CD14-positive monocyte (primary cell): ENCODE measurements around the gene CD81. TPM values are rescaled to one million over a fixed set of nuclear protein-coding genes. Genes with fewer than 3 reads are reported as not detected.

Experiments used
- DNase-seq, 3 donors: peaks; one replicate each; pipeline ENCODE4 v3.0.0-alpha.2; 2011 to 2022
- H2AFZ ChIP-seq: 2 replicates; pipeline ENCODE4 v1.6.0; 2012; ENCODE audit warnings: mild to moderate bottlenecking, low read depth, low read length, inconsistent platforms; ENCODE audit not compliant: insufficient read depth, poor library complexity, severe bottlenecking
- H3K27ac ChIP-seq, 2 donors: 1 replicate in 1 of 2; 2 replicates in 1 of 2; pipeline ENCODE4 v1.5.1; 2012 to 2013; ENCODE audit warnings: low read length in 2 of 2, control low read depth in 1 of 2, inconsistent platforms in 1 of 2, low read depth in 1 of 2, mild to moderate bottlenecking in 1 of 2
- H3K27me3 ChIP-seq, 2 donors: one replicate each; pipeline versions ENCODE4 v1.6.0 to v1.6.1; 2011 to 2013; ENCODE audit warnings: low read length in 2 of 2; ENCODE audit not compliant: control insufficient read depth in 2 of 2, insufficient read depth in 2 of 2
- H3K36me3 ChIP-seq, 2 donors: replicated peaks in 1 of 2; 1 replicate in 1 of 2; 2 replicates in 1 of 2; pipeline versions ENCODE4 v1.5.1 to v1.6.1; 2012 to 2013; ENCODE audit warnings: low read length in 2 of 2, control low read depth in 1 of 2, inconsistent platforms in 1 of 2, mild to moderate bottlenecking in 1 of 2; ENCODE audit not compliant: insufficient read depth in 2 of 2, control insufficient read depth in 1 of 2
- H3K4me1 ChIP-seq, 2 donors: 1 replicate in 1 of 2; 2 replicates in 1 of 2; pipeline versions ENCODE4 v1.5.1 to v1.6.1; 2012 to 2013; ENCODE audit warnings: low read length in 2 of 2, control low read depth in 1 of 2, inconsistent platforms in 1 of 2, mild to moderate bottlenecking in 1 of 2, moderate library complexity in 1 of 2; ENCODE audit not compliant: insufficient read depth in 2 of 2, control insufficient read depth in 1 of 2
- H3K4me2 ChIP-seq: replicated peaks from 2 replicates; pipeline ENCODE3; 2012; ENCODE audit warnings: low read length, moderate library complexity, mild to moderate bottlenecking; ENCODE audit not compliant: poor library complexity, severe bottlenecking; ENCODE audit errors: extremely low read depth
- H3K4me3 ChIP-seq, 3 experiments: fragments of 200-600 bp in 1 of 3; sonication (generic) in 1 of 3; replicated peaks in 1 of 3; 1 replicate in 2 of 3; 2 replicates in 1 of 3; pipeline ENCODE4 v1.5.1; 2011 to 2013; ENCODE audit warnings: low read length in 3 of 3, mild to moderate bottlenecking in 3 of 3, control low read depth in 2 of 3, low read depth in 2 of 3, inconsistent platforms in 1 of 3, moderate library complexity in 1 of 3
- H3K79me2 ChIP-seq: 2 replicates; pipeline ENCODE4 v1.6.0; 2012; ENCODE audit warnings: mild to moderate bottlenecking, control low read depth, inconsistent platforms, low read length, moderate library complexity; ENCODE audit not compliant: insufficient read depth
- H3K9ac ChIP-seq: 2 replicates; pipeline ENCODE4 v1.6.0; 2017; ENCODE audit warnings: low read length, mild to moderate bottlenecking; ENCODE audit not compliant: insufficient read depth, poor library complexity, severe bottlenecking
- H3K9me3 ChIP-seq, 2 donors: replicated peaks in 1 of 2; 1 replicate in 1 of 2; 2 replicates in 1 of 2; pipeline versions ENCODE4 v1.5.1 to v1.6.1; 2012 to 2013; ENCODE audit warnings: low read length in 2 of 2, control low read depth in 1 of 2; ENCODE audit not compliant: control insufficient read depth in 1 of 2, insufficient read depth in 1 of 2
- H4K20me1 ChIP-seq: 2 replicates; pipeline ENCODE4 v1.6.0; 2012; ENCODE audit warnings: mild to moderate bottlenecking, low read length, control low read depth, moderate library complexity; ENCODE audit not compliant: insufficient read depth
- H3K27ac Mint-ChIP-seq, 7 donors: one replicate each; pipeline ENCODE4 v1.8.0; 2020; ENCODE audit warnings: mild to moderate bottlenecking in 7 of 7, mixed read lengths in 7 of 7, moderate library complexity in 6 of 7, inconsistent platforms in 2 of 7
- H3K27me3 Mint-ChIP-seq, 3 donors: one replicate each; pipeline ENCODE4 v1.8.0; 2021 to 2022; ENCODE audit warnings: low read depth in 3 of 3, mild to moderate bottlenecking in 3 of 3, mixed read lengths in 3 of 3, moderate library complexity in 3 of 3, inconsistent platforms in 1 of 3
- H3K36me3 Mint-ChIP-seq, 2 donors: one replicate each; pipeline ENCODE4 v1.8.0; 2020; ENCODE audit warnings: mixed read lengths in 2 of 2, inconsistent platforms in 1 of 2, mild to moderate bottlenecking in 1 of 2
- H3K4me1 Mint-ChIP-seq: one replicate; pipeline ENCODE4 v1.8.0; 2020; ENCODE audit warnings: mild to moderate bottlenecking, mixed read lengths
- H3K4me3 Mint-ChIP-seq, 2 donors: one replicate each; pipeline ENCODE4 v1.8.0; 2020; ENCODE audit warnings: mild to moderate bottlenecking in 2 of 2, mixed read lengths in 2 of 2, moderate library complexity in 1 of 2
- H3K9me3 Mint-ChIP-seq, 7 donors: one replicate each; pipeline ENCODE4 v1.8.0; 2020 to 2022; ENCODE audit warnings: mixed read lengths in 7 of 7, mild to moderate bottlenecking in 6 of 7, moderate library complexity in 6 of 7, inconsistent platforms in 2 of 7
- WGBS: methylation state at CpG from one replicate; pipeline ENCODE4 v1.1.5; 2013; ENCODE audit warnings: missing lambda C conversion rate; ENCODE audit not compliant: insufficient coverage; 5-methylcytosine and 5-hydroxymethylcytosine counted together
- intact Hi-C, 2 donors: fragments of 100-400 bp; cut with micrococcal nuclease; formaldehyde crosslinking; loops; one replicate each; pipeline versions ENCODE4 v1.15.0 to v1.15.1; 2023
- polyA plus RNA-seq, 3 donors: library from polyadenylated mRNA; depleted of rRNA in 1 of 3; unstranded in 2 of 3; stranded (reverse) in 1 of 3; fragments of 300-500 nt in 2 of 3; fragments of >200 nt in 1 of 3; fragmentation: Illumina TruSeq in 2 of 3; gene quantifications; 1 replicate in 2 of 3; 2 replicates in 1 of 3; pipeline ENCODE4 v1.2.3, GENCODE V29; 2012 to 2021
- TF ChIP-seq, protein P1 (sequence below): fragments of 200-600 bp; IDR thresholded peaks from one replicate; pipeline ENCODE4 v1.8.0; 2022; ENCODE audit warnings: antibody characterized with exemption, mild to moderate bottlenecking

The CD81 gene
- polyA plus RNA-seq, 3 donors, result 3.2 to 74.9 (median 12.3) TPM

DNA sequence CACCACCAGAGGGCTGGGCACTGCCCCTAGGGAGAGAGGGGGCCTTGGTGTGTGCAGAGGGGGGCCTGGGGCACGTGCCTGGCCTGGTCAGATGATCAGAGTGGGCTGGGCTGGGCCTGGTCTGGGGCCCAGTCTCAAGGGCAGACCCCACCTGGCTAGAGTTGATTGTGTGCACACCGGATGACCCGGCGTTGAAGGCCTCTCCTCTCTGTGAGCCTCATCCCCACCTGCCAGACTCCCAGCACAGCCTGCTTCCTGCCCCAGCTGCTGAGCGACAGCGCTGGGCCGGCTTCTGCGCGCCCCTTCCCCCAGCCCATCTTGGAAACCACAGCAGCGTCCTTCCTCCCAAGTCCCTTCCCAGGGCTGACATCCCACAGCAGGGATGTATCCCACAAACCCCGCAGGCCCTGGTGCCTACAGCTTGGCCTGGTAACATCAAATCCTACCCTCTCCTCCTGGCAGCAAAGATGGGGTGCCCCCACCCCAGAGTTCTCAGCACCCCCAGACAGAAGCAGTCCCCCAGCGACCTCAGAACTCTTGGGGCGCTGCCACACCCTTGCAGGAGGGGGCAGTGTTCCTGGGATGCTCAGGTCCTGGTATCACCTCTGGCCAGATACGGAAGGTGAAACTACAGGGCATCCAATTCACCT is 12.4 kb downstream of the CD81 start:
- H3K9me3 Mint-ChIP-seq, result no peaks in the 10 kb centered on the region
- Histone ChIP-seq H3K4me1 (no peaks in the 10 kb centered on the region), H3K9me3 (no peaks in the 10 kb centered on the region), H3K4me2 (no peak overlapping the region), H3K27ac (no peak overlapping the region), H3K4me3 (no peak overlapping the region), H3K79me2 (peaks cover 17% of the 10 kb centered on the region), H2AFZ (no peak overlapping the region), H3K27me3 (no peaks in the 10 kb centered on the region), H4K20me1 (peaks cover 59% of the 10 kb centered on the region), H3K9ac (peak overlapping the region; percentile 4), H3K36me3 (no peaks in the 10 kb centered on the region)
- peaks cover 3 to 9% of the 10 kb centered on the region in 2 donors for H3K36me3 Mint-ChIP-seq
- peaks cover 0 to 2% (median 0%) of the 10 kb centered on the region in 3 donors for H3K27me3 Mint-ChIP-seq
- TF ChIP-seq, protein P1, sequence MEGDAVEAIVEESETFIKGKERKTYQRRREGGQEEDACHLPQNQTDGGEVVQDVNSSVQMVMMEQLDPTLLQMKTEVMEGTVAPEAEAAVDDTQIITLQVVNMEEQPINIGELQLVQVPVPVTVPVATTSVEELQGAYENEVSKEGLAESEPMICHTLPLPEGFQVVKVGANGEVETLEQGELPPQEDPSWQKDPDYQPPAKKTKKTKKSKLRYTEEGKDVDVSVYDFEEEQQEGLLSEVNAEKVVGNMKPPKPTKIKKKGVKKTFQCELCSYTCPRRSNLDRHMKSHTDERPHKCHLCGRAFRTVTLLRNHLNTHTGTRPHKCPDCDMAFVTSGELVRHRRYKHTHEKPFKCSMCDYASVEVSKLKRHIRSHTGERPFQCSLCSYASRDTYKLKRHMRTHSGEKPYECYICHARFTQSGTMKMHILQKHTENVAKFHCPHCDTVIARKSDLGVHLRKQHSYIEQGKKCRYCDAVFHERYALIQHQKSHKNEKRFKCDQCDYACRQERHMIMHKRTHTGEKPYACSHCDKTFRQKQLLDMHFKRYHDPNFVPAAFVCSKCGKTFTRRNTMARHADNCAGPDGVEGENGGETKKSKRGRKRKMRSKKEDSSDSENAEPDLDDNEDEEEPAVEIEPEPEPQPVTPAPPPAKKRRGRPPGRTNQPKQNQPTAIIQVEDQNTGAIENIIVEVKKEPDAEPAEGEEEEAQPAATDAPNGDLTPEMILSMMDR, result no peak
- H3K4me1 Mint-ChIP-seq, result peaks cover 14% of the 10 kb centered on the region
- peak overlapping the region in 1 of 7 donors; percentile 39 for H3K27ac Mint-ChIP-seq
- intact Hi-C loops, result no loop called here
- DNase-seq, result no peak
- 38% methylated on average over 12 of the region's 14 CpGs for WGBS
- H3K4me3 Mint-ChIP-seq, result no peak overlapping the region

DNA sequence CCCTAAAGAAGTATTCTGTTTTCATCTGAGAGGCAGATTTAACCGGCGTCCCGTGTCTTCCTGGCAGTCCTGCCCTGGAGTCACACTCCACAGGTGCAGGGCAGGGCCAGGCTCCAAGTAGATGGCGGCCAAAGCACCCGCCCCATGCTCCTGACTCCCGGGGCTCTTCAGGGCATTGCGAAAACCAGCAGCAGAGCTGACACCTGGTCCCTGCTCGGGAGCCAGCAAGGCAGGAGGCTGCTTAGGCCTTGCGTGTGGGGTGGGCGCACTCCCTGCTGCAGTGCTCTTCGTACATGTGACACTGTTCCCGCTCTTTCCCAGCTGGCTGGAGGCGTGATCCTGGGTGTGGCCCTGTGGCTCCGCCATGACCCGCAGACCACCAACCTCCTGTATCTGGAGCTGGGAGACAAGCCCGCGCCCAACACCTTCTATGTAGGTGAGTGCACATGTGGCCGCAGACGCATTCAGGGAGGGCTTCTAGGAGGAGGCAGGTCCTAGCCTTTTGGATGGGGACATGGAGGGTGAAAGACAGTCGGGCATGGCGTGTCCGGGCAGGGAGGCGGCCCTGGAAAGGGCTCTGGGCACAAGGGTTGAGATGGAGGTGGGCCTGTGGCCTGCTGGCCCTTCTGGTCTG is 13.1 kb downstream of the CD81 start:
- Mint-ChIP-seq H3K27ac (peak overlapping the region in 1 of 7 donors; percentile 26), H3K4me1 (peaks cover 12% of the 10 kb centered on the region), H3K27me3 (peaks cover 0 to 2% (median 0%) of the 10 kb centered on the region in 3 donors), H3K4me3 (no peak overlapping the region), H3K9me3 (no peaks in the 10 kb centered on the region), H3K36me3 (peaks cover 3 to 7% of the 10 kb centered on the region in 2 donors)
- Histone ChIP-seq H3K4me2 (no peak overlapping the region), H3K27ac (no peak overlapping the region), H3K4me1 (no peaks in the 10 kb centered on the region), H3K79me2 (peaks cover 17% of the 10 kb centered on the region), H3K4me3 (no peak overlapping the region), H4K20me1 (peaks cover 52% of the 10 kb centered on the region), H3K9ac (no peak overlapping the region), H3K27me3 (no peaks in the 10 kb centered on the region), H3K36me3 (no peaks in the 10 kb centered on the region), H2AFZ (no peak overlapping the region), H3K9me3 (no peaks in the 10 kb centered on the region)
- no peak for DNase-seq
- intact Hi-C loops, result no loop called here
- 93% methylated on average over 23 of the region's 23 CpGs for WGBS
- TF ChIP-seq, protein P1, result no peak
